Measurements from ENCODE around the gene ADAMTS2. TPM values are rescaled to one million over a fixed set of nuclear protein-coding genes. Genes with fewer than 3 reads are reported as not detected.
A peak's percentile ranks its signal among the peaks of the same experiment; 100 is the strongest.

The ADAMTS2 gene
- total RNA-seq, 1 donor from 2014 or later: 29.7 TPM

DNA sequence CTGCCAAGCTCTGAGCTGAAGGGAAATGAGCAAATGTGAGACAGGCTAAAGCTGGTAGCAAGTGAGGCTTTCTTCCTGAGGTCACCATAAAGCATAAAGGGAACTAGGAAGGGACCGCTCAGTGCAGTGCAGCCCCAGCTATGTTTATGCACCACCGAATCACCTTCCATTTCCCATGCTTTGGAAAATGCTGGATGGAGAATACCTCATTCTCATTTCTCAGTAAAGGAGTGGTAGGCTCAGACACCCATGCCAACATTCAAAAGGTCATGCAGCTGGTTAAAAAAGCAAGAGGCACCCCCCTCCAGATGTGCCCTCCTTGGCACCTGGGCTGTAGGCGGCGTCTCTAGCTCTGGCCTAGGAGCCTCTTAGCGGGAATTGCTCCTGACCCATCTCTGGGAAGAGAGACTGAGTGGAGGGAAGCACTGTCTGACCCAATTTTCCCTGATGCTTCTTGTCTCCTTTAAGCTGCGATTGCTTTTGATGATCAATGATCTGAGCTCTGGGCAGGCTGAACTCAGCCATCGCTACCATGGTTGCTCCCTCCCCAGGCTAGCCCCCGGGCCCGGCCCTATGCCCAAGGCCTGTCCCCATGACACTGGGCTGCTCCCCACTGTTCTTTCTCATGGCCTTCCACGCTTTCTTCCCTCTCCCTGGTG is 226.4 kb downstream of the ADAMTS2 start:
- no peak overlapping the region for H3K9ac ChIP-seq (ENCODE audit: low read depth in 1 of 3, low read length in 3 of 3)
- no peak overlapping the region for H3K4me3 ChIP-seq (ENCODE audit: low read length in 3 of 3)
- H3K36me3 ChIP-seq (ENCODE audit: control insufficient read depth in 3 of 3, insufficient read depth in 3 of 3, low read length in 3 of 3): peaks cover 0 to 6% (median 4%) of the 10 kb centered on the region in 3 donors
- H3K9me3 ChIP-seq (ENCODE audit: control insufficient read depth in 3 of 3, low read length in 3 of 3): peaks cover 4 to 22% (median 13%) of the 10 kb centered on the region in 3 donors
- H3K27ac ChIP-seq (ENCODE audit: low read depth, low read length): no peak overlapping the region
- no peaks in the 10 kb centered on the region for H3K4me1 ChIP-seq (ENCODE audit: control insufficient read depth in 3 of 3, insufficient read depth in 3 of 3, low read length in 3 of 3)
- peaks cover 0 to 6% (median 0%) of the 10 kb centered on the region in 3 donors for H3K27me3 ChIP-seq (ENCODE audit: control insufficient read depth in 3 of 3, insufficient read depth in 3 of 3, low read length in 3 of 3)

- Histone ChIP-seq H3K27me3 (ENCODE audit: control insufficient read depth in 3 of 3, insufficient read depth in 3 of 3, low read length in 3 of 3) (peaks cover 0 to 6% (median 0%) of the 10 kb centered on the region in 3 donors), H3K4me3 (ENCODE audit: low read length in 3 of 3) (no peak overlapping the region), H3K4me1 (ENCODE audit: control insufficient read depth in 3 of 3, insufficient read depth in 3 of 3, low read length in 3 of 3) (no peaks in the 10 kb centered on the region), H3K27ac (ENCODE audit: low read depth, low read length) (no peak overlapping the region), H3K36me3 (ENCODE audit: control insufficient read depth in 3 of 3, insufficient read depth in 3 of 3, low read length in 3 of 3) (peaks cover 0 to 10% (median 5%) of the 10 kb centered on the region in 3 donors), H3K9me3 (ENCODE audit: control insufficient read depth in 3 of 3, low read length in 3 of 3) (peaks cover 8 to 23% (median 16%) of the 10 kb centered on the region in 3 donors), H3K9ac (ENCODE audit: low read depth in 1 of 3, low read length in 3 of 3) (no peak overlapping the region)
Measured at GRCh38 chr5:179118338-179118737, 226.9 kb downstream of the ADAMTS2 start.

DNA sequence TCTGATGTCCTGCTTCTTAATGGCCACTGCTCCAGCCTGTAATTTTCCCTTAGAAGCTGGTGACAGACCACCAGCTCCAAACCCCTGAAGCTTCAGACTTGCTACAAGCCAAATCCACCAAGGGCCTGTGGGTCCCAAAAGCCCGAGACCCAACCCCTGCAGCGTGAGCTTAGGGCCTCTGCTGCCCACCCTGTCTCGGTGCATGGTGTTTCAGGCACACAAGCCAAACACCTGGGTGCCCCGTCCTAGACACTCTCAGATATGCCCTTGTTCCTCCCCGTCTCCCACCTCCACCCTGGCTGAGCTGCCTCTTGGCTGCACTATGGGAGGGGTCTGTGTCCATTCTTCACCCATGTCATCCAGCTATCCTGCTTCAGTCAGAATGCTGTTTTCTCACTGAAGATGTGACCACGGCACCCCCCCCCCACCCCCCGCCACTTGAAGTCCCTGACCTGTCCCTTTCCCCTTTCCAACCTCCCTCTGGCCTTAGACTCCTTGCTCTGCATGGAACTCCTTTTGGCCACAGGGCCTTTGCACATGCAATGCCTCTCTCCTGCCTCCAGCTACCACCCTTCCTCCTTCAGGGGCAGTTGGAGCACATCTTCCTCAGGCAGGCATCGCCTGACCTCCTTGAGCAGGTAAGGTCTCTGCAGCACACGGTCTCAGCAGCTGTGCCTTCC is 229.3 kb downstream of the ADAMTS2 start:
- Histone ChIP-seq H3K27me3 (ENCODE audit: control insufficient read depth in 3 of 3, insufficient read depth in 3 of 3, low read length in 3 of 3) (no peaks in the 10 kb centered on the region), H3K4me1 (ENCODE audit: control insufficient read depth in 3 of 3, insufficient read depth in 3 of 3, low read length in 3 of 3) (no peaks in the 10 kb centered on the region), H3K9ac (ENCODE audit: low read depth in 1 of 3, low read length in 3 of 3) (no peak overlapping the region), H3K4me3 (ENCODE audit: low read length in 3 of 3) (no peak overlapping the region), H3K9me3 (ENCODE audit: control insufficient read depth in 3 of 3, low read length in 3 of 3) (peaks cover 10 to 37% (median 16%) of the 10 kb centered on the region in 3 donors), H3K36me3 (ENCODE audit: control insufficient read depth in 3 of 3, insufficient read depth in 3 of 3, low read length in 3 of 3) (peaks cover 0 to 12% (median 5%) of the 10 kb centered on the region in 3 donors), H3K27ac (ENCODE audit: low read depth, low read length) (no peak overlapping the region)

DNA sequence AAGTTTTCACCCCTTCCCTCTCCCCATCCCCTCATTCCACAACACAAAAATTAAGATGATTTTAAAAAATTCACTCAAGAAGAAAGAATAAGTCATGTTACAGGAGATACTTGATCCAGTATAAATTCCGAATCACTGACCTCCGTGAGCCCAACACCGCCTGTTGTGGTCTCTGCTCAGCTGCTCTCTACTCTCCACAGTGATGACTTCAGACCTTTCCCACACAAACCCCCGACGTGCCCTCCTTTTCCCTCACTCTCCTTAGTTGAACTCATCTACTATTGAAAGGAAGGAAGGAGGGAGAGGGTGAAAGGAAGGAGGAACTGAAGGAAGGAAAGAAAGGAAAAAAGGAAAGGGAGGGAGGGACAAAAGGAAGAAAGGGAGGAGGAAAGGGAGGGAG is 230.0 kb downstream of the ADAMTS2 start:
- Histone ChIP-seq H3K36me3 (ENCODE audit: control insufficient read depth in 3 of 3, insufficient read depth in 3 of 3, low read length in 3 of 3) (peaks cover 0 to 12% (median 5%) of the 10 kb centered on the region in 3 donors), H3K27ac (ENCODE audit: low read depth, low read length) (no peak overlapping the region), H3K27me3 (ENCODE audit: control insufficient read depth in 3 of 3, insufficient read depth in 3 of 3, low read length in 3 of 3) (no peaks in the 10 kb centered on the region), H3K9ac (ENCODE audit: low read depth in 1 of 3, low read length in 3 of 3) (no peak overlapping the region), H3K4me3 (ENCODE audit: low read length in 3 of 3) (no peak overlapping the region), H3K9me3 (ENCODE audit: control insufficient read depth in 3 of 3, low read length in 3 of 3) (peaks cover 10 to 38% (median 16%) of the 10 kb centered on the region in 3 donors), H3K4me1 (ENCODE audit: control insufficient read depth in 3 of 3, insufficient read depth in 3 of 3, low read length in 3 of 3) (no peaks in the 10 kb centered on the region)

DNA sequence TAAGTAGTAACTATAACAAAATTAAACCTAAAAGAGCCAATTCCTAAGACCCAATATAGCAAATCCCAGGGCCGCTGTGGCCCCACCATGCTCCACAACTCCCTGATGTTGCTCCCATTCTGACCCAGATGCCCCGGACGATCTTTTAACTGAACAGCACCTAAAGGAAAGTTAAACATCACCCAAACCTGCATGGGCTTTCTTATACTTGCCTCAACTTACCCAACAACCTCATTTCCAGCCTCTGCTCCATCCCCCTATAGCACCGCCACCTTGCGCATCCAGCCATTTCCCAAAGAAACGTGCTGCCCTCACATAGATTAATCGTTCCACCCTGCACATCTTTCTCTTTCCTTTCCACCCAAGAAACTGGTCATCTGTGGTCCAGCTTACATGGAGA is 230.5 kb downstream of the ADAMTS2 start:
- no peak overlapping the region for H3K9ac ChIP-seq (ENCODE audit: low read depth in 1 of 3, low read length in 3 of 3)
- no peaks in the 10 kb centered on the region for H3K27me3 ChIP-seq (ENCODE audit: control insufficient read depth in 3 of 3, insufficient read depth in 3 of 3, low read length in 3 of 3)
- H3K36me3 ChIP-seq (ENCODE audit: control insufficient read depth in 3 of 3, insufficient read depth in 3 of 3, low read length in 3 of 3): peaks cover 0 to 12% (median 5%) of the 10 kb centered on the region in 3 donors
- H3K4me1 ChIP-seq (ENCODE audit: control insufficient read depth in 3 of 3, insufficient read depth in 3 of 3, low read length in 3 of 3): no peaks in the 10 kb centered on the region
- no peak overlapping the region for H3K4me3 ChIP-seq (ENCODE audit: low read length in 3 of 3)
- H3K27ac ChIP-seq (ENCODE audit: low read depth, low read length): no peak overlapping the region
- peaks cover 10 to 38% (median 16%) of the 10 kb centered on the region in 3 donors for H3K9me3 ChIP-seq (ENCODE audit: control insufficient read depth in 3 of 3, low read length in 3 of 3)

GRCh38 chr5:179113945-179114641 is 231.2 kb downstream of the ADAMTS2 start:
- H3K27me3 ChIP-seq (ENCODE audit: control insufficient read depth in 3 of 3, insufficient read depth in 3 of 3, low read length in 3 of 3): no peaks in the 10 kb centered on the region
- H3K4me1 ChIP-seq (ENCODE audit: control insufficient read depth in 3 of 3, insufficient read depth in 3 of 3, low read length in 3 of 3): no peaks in the 10 kb centered on the region
- H3K27ac ChIP-seq (ENCODE audit: low read depth, low read length): no peak overlapping the region
- H3K9ac ChIP-seq (ENCODE audit: low read depth in 1 of 3, low read length in 3 of 3): no peak overlapping the region
- H3K4me3 ChIP-seq (ENCODE audit: low read length in 3 of 3): no peak overlapping the region
- peaks cover 0 to 12% (median 5%) of the 10 kb centered on the region in 3 donors for H3K36me3 ChIP-seq (ENCODE audit: control insufficient read depth in 3 of 3, insufficient read depth in 3 of 3, low read length in 3 of 3)
- H3K9me3 ChIP-seq (ENCODE audit: control insufficient read depth in 3 of 3, low read length in 3 of 3): peaks cover 10 to 38% (median 16%) of the 10 kb centered on the region in 3 donors

- Histone ChIP-seq H3K27me3 (ENCODE audit: control insufficient read depth in 3 of 3, insufficient read depth in 3 of 3, low read length in 3 of 3) (no peaks in the 10 kb centered on the region), H3K36me3 (ENCODE audit: control insufficient read depth in 3 of 3, insufficient read depth in 3 of 3, low read length in 3 of 3) (peaks cover 0 to 12% (median 5%) of the 10 kb centered on the region in 3 donors), H3K27ac (ENCODE audit: low read depth, low read length) (no peak overlapping the region), H3K4me3 (ENCODE audit: low read length in 3 of 3) (peak overlapping the region in 1 of 3 donors; percentile 35), H3K9ac (ENCODE audit: low read depth in 1 of 3, low read length in 3 of 3) (no peak overlapping the region), H3K4me1 (ENCODE audit: control insufficient read depth in 3 of 3, insufficient read depth in 3 of 3, low read length in 3 of 3) (no peaks in the 10 kb centered on the region), H3K9me3 (ENCODE audit: control insufficient read depth in 3 of 3, low read length in 3 of 3) (peaks cover 10 to 38% (median 20%) of the 10 kb centered on the region in 3 donors)
Measured at GRCh38 chr5:179113143-179113530, 232.1 kb downstream of the ADAMTS2 start.

GRCh38 chr5:179112469-179113142 is 232.7 kb downstream of the ADAMTS2 start:
- Histone ChIP-seq H3K4me1 (ENCODE audit: control insufficient read depth in 3 of 3, insufficient read depth in 3 of 3, low read length in 3 of 3) (no peaks in the 10 kb centered on the region), H3K9ac (ENCODE audit: low read depth in 1 of 3, low read length in 3 of 3) (no peak overlapping the region), H3K27me3 (ENCODE audit: control insufficient read depth in 3 of 3, insufficient read depth in 3 of 3, low read length in 3 of 3) (no peaks in the 10 kb centered on the region), H3K9me3 (ENCODE audit: control insufficient read depth in 3 of 3, low read length in 3 of 3) (peaks cover 10 to 38% (median 20%) of the 10 kb centered on the region in 3 donors), H3K27ac (ENCODE audit: low read depth, low read length) (no peak overlapping the region), H3K36me3 (ENCODE audit: control insufficient read depth in 3 of 3, insufficient read depth in 3 of 3, low read length in 3 of 3) (peaks cover 0 to 12% (median 5%) of the 10 kb centered on the region in 3 donors), H3K4me3 (ENCODE audit: low read length in 3 of 3) (no peak overlapping the region)

GRCh38 chr5:179111267-179112207 is 233.7 kb downstream of the ADAMTS2 start:
- Histone ChIP-seq H3K36me3 (ENCODE audit: control insufficient read depth in 3 of 3, insufficient read depth in 3 of 3, low read length in 3 of 3) (peaks cover 0 to 12% (median 5%) of the 10 kb centered on the region in 3 donors), H3K4me1 (ENCODE audit: control insufficient read depth in 3 of 3, insufficient read depth in 3 of 3, low read length in 3 of 3) (no peaks in the 10 kb centered on the region), H3K9me3 (ENCODE audit: control insufficient read depth in 3 of 3, low read length in 3 of 3) (peaks cover 10 to 38% (median 17%) of the 10 kb centered on the region in 3 donors), H3K27me3 (ENCODE audit: control insufficient read depth in 3 of 3, insufficient read depth in 3 of 3, low read length in 3 of 3) (no peaks in the 10 kb centered on the region), H3K9ac (ENCODE audit: low read depth in 1 of 3, low read length in 3 of 3) (no peak overlapping the region), H3K4me3 (ENCODE audit: low read length in 3 of 3) (no peak overlapping the region), H3K27ac (ENCODE audit: low read depth, low read length) (no peak overlapping the region)

Data from skeletal muscle tissue (tissue), 4 donors.